H9 (cell line): Measurements from ENCODE around the gene RASGRP3. TPM values are rescaled to one million over a fixed set of nuclear protein-coding genes. Genes with fewer than 3 reads are reported as not detected.

ENCODE experiments used
- DNase-seq: peaks from one replicate; pipeline ENCODE4 v3.0.0-alpha.2; 2017
- H2AFZ ChIP-seq: one replicate; pipeline ENCODE4 v1.6.1; 2013; ENCODE audit warnings: mild to moderate bottlenecking, low read length, control low read depth, moderate library complexity
- H2AK5ac ChIP-seq: 2 replicates; pipeline ENCODE4 v1.6.1; 2013; ENCODE audit warnings: low read length, control low read depth, mixed read lengths; ENCODE audit not compliant: insufficient read length
- H2BK120ac ChIP-seq: one replicate; pipeline ENCODE4 v1.6.1; 2013; ENCODE audit warnings: low read depth, mild to moderate bottlenecking, low read length, control low read depth, inconsistent platforms; ENCODE audit not compliant: poor library complexity, severe bottlenecking
- H2BK12ac ChIP-seq: 2 replicates; pipeline ENCODE4 v1.6.1; 2013; ENCODE audit warnings: low read length, control low read depth, mixed read lengths, low read depth; ENCODE audit not compliant: insufficient read length
- H2BK15ac ChIP-seq: 2 replicates; pipeline ENCODE4 v1.6.1; 2013; ENCODE audit warnings: low read depth, low read length, control low read depth
- H2BK20ac ChIP-seq: one replicate; pipeline ENCODE4 v1.6.1; 2013; ENCODE audit warnings: low read depth, mild to moderate bottlenecking, low read length, control low read depth, inconsistent platforms; ENCODE audit not compliant: poor library complexity, severe bottlenecking
- H2BK5ac ChIP-seq: 2 replicates; pipeline ENCODE4 v1.6.1; 2013; ENCODE audit warnings: low read length, control low read depth, mixed read lengths; ENCODE audit not compliant: insufficient read length
- H3K14ac ChIP-seq: 2 replicates; pipeline ENCODE4 v1.6.1; 2013; ENCODE audit warnings: low read length, control low read depth; ENCODE audit not compliant: insufficient read depth
- H3K18ac ChIP-seq: 2 replicates; pipeline ENCODE4 v1.6.1; 2013; ENCODE audit warnings: low read depth, mild to moderate bottlenecking, mixed read lengths, low read length, control low read depth; ENCODE audit not compliant: insufficient read length
- H3K23ac ChIP-seq: 2 replicates; pipeline ENCODE4 v1.6.1; 2013; ENCODE audit warnings: low read length, control low read depth, mixed read lengths, low read depth; ENCODE audit not compliant: insufficient read length
- H3K23me2 ChIP-seq: 2 replicates; pipeline ENCODE4 v1.6.1; 2013; ENCODE audit warnings: low read depth, mild to moderate bottlenecking, mixed read lengths, low read length, control low read depth; ENCODE audit not compliant: insufficient read length, poor library complexity, severe bottlenecking
- H3K27ac ChIP-seq: 2 replicates; pipeline ENCODE4 v1.5.1; 2013; ENCODE audit warnings: low read length, control low read depth, mixed read lengths, low read depth; ENCODE audit not compliant: insufficient read length
- H3K27me3 ChIP-seq: 2 replicates; pipeline ENCODE4 v1.6.1; 2013; ENCODE audit warnings: low read length, control low read depth, inconsistent platforms; ENCODE audit not compliant: insufficient read depth
- H3K4ac ChIP-seq: 2 replicates; pipeline ENCODE4 v1.6.1; 2013; ENCODE audit warnings: low read depth, mild to moderate bottlenecking, control low read depth, inconsistent platforms, low read length, moderate library complexity
- H3K4me1 ChIP-seq: 2 replicates; pipeline ENCODE4 v1.6.1; 2013; ENCODE audit warnings: low read length, control low read depth, inconsistent platforms; ENCODE audit not compliant: insufficient read depth
- H3K4me2 ChIP-seq: 2 replicates; pipeline ENCODE4 v1.6.1; 2013; ENCODE audit warnings: low read length, control low read depth, mixed read lengths; ENCODE audit not compliant: insufficient read length, insufficient read depth
- H3K56ac ChIP-seq: 2 replicates; pipeline ENCODE4 v1.6.1; 2013; ENCODE audit warnings: low read depth, mild to moderate bottlenecking, mixed read lengths, low read length, control low read depth; ENCODE audit not compliant: insufficient read length
- H3K79me1 ChIP-seq: 2 replicates; pipeline ENCODE4 v1.6.1; 2013; ENCODE audit warnings: low read depth, mild to moderate bottlenecking, moderate library complexity, low read length, control low read depth, inconsistent platforms; ENCODE audit not compliant: insufficient read depth, poor library complexity, severe bottlenecking
- H3K79me2 ChIP-seq: 2 replicates; pipeline ENCODE4 v1.6.1; 2013; ENCODE audit warnings: low read length, control low read depth, inconsistent platforms; ENCODE audit not compliant: insufficient read depth
- H3K9ac ChIP-seq: 2 replicates; pipeline ENCODE4 v1.6.1; 2013; ENCODE audit warnings: low read length, control low read depth, mixed read lengths; ENCODE audit not compliant: insufficient read length; ENCODE audit errors: extremely low read depth
- H3K9me3 ChIP-seq: one replicate; pipeline ENCODE4 v1.6.1; 2013; ENCODE audit warnings: low read depth, low read length, inconsistent platforms; ENCODE audit not compliant: control insufficient read depth
- H3T11ph ChIP-seq: one replicate; pipeline ENCODE4 v1.6.1; 2013; ENCODE audit warnings: mild to moderate bottlenecking, low read length, control low read depth, inconsistent platforms
- H4K20me1 ChIP-seq: one replicate; pipeline ENCODE4 v1.6.1; 2013; ENCODE audit not compliant: control insufficient read depth, insufficient read length, insufficient read depth
- H4K5ac ChIP-seq: 2 replicates; pipeline ENCODE4 v1.6.1; 2013; ENCODE audit warnings: low read depth, mild to moderate bottlenecking, mixed read lengths, low read length, control low read depth; ENCODE audit not compliant: insufficient read length
- H4K8ac ChIP-seq: replicated peaks from 2 replicates; pipeline ENCODE4 v1.6.1; 2013; ENCODE audit warnings: low read length, control low read depth, mixed read lengths, low read depth; ENCODE audit not compliant: insufficient read length
- H4K91ac ChIP-seq: 2 replicates; pipeline ENCODE4 v1.6.1; 2013; ENCODE audit warnings: low read depth, mild to moderate bottlenecking, moderate library complexity, mixed read lengths, low read length, control low read depth; ENCODE audit not compliant: insufficient read length
- H3K27ac Mint-ChIP-seq, 3 experiments: 2 replicates in 2 of 3; 3 replicates in 1 of 3; pipeline ENCODE4 v1.8.0; 2020 to 2021; ENCODE audit warnings: mixed read lengths in 3 of 3, mild to moderate bottlenecking in 1 of 3, moderate library complexity in 1 of 3
- H3K27me3 Mint-ChIP-seq: 2 replicates; pipeline ENCODE4 v1.8.0; 2021; ENCODE audit warnings: low read depth, mild to moderate bottlenecking, moderate library complexity, mixed read lengths
- H3K36me3 Mint-ChIP-seq, 3 experiments: 2 replicates in 2 of 3; 3 replicates in 1 of 3; pipeline ENCODE4 v1.8.0; 2020 to 2021; ENCODE audit warnings: low read depth in 3 of 3, mixed read lengths in 3 of 3; ENCODE audit not compliant: insufficient read depth in 1 of 3
- H3K4me1 Mint-ChIP-seq, 2 experiments: 2 replicates each; pipeline ENCODE4 v1.8.0; 2020; ENCODE audit warnings: mixed read lengths in 2 of 2
- H3K4me3 Mint-ChIP-seq, 2 experiments: 2 replicates in 1 of 2; 3 replicates in 1 of 2; pipeline ENCODE4 v1.8.0; 2020 to 2021; ENCODE audit warnings: mild to moderate bottlenecking in 2 of 2, mixed read lengths in 2 of 2, moderate library complexity in 1 of 2
- H3K9me3 Mint-ChIP-seq, 2 experiments: 2 replicates in 1 of 2; 3 replicates in 1 of 2; pipeline ENCODE4 v1.8.0; 2020; ENCODE audit warnings: mild to moderate bottlenecking in 2 of 2, mixed read lengths in 2 of 2, moderate library complexity in 1 of 2
- CTCF ChIP-seq: fragments of 200-600 bp; sonication (generic); conservative IDR thresholded peaks from 3 replicates; pipeline ENCODE4 v1.8.0; 2021; ENCODE audit warnings: antibody characterized with exemption, mild to moderate bottlenecking
- WGBS: extraction: QIAGEN DNeasy Blood & Tissue Kit; methylation state at CpG from one replicate; pipeline ENCODE4 v1.1.7; 2013; ENCODE audit warnings: missing lambda C conversion rate, low lambda C conversion rate, mixed read lengths; ENCODE audit not compliant: insufficient read length; ENCODE audit errors: extremely low coverage; 5-methylcytosine and 5-hydroxymethylcytosine counted together
- total RNA-seq: library from RNA; stranded (reverse); gene quantifications from 2 replicates; pipeline ENCODE4 v1.2.1, GENCODE V29; 2021

Gene RASGRP3
- total RNA-seq, 1 experiment from 2014 or later: not detected

GRCh38 chr2:33555681-33556080 is 79.2 kb downstream of the RASGRP3 start:
- no peaks in the 10 kb centered on the region; a peak in 2 of 7 replicates for H3K36me3 Mint-ChIP-seq
- no peaks in the 10 kb centered on the region for H4K20me1 ChIP-seq

More at GRCh38 chr2:33555681-33556080, 79.2 kb downstream of the RASGRP3 start:
- H2BK15ac ChIP-seq: no peak overlapping the region
- no peaks in the 10 kb centered on the region for H3K79me2 ChIP-seq
- WGBS: no CpG with 5 or more reads among the region's 3 CpGs
- H3K27ac Mint-ChIP-seq: 0 out of 7 replicates have a peak overlapping the region, but pooled peaks of 1 of the 3 experiments have one; percentile 90
- H3K4me2 ChIP-seq: no peak overlapping the region
- no peak overlapping the region for H4K5ac ChIP-seq
- H4K8ac ChIP-seq: no peak overlapping the region
- H3K9ac ChIP-seq: no peak overlapping the region
- no peak overlapping the region for H3K18ac ChIP-seq
- H3K27ac ChIP-seq: peak overlapping the region; percentile 65
- no peak overlapping the region for H2BK20ac ChIP-seq
- H3K56ac ChIP-seq: no peak overlapping the region
- no peaks in the 10 kb centered on the region for H3K27me3 ChIP-seq
- peaks cover 0 to 1% of the 10 kb centered on the region in 2 experiments; a peak in 1 of 5 replicates for H3K9me3 Mint-ChIP-seq
- H3K79me1 ChIP-seq: no peaks in the 10 kb centered on the region
- peaks cover 10 to 22% of the 10 kb centered on the region in 2 experiments for H3K4me1 Mint-ChIP-seq
- no peak overlapping the region for H2BK120ac ChIP-seq
- H3K4ac ChIP-seq: no peak overlapping the region
- no peak overlapping the region for H2AK5ac ChIP-seq
- H3K4me1 ChIP-seq: no peaks in the 10 kb centered on the region; the same call in 1 of the 2 replicates
- H3K9me3 ChIP-seq: no peaks in the 10 kb centered on the region
- H3K27me3 Mint-ChIP-seq: peaks cover 1% of the 10 kb centered on the region; the same call in 1 of the 2 replicates
- no peak overlapping the region for H2BK5ac ChIP-seq
- DNase-seq: no peak
- H3K23ac ChIP-seq: no peak overlapping the region
- no peaks in the 10 kb centered on the region for H3K23me2 ChIP-seq
- no peak overlapping the region for H4K91ac ChIP-seq
- H3K4me3 Mint-ChIP-seq: no peak overlapping the region
- H3T11ph ChIP-seq: no peak overlapping the region
- H3K14ac ChIP-seq: no peak overlapping the region
- no peak overlapping the region for H2AFZ ChIP-seq
- H2BK12ac ChIP-seq: no peak overlapping the region
- no peak for TF ChIP-seq CTCF
